NCI-H1694 (cell line): Measurements from ENCODE around the gene MYB.
A peak's percentile ranks its signal among the peaks of the same experiment; 100 is the strongest.
"Not testable (repeated sequence)": the region's sequence is repeated elsewhere in the genome, so short reads cannot be mapped to it uniquely, and the experiment has no call there.

Experiments used
- DNase-seq: peaks from one replicate; lab custom pipeline; 2025; lab: John Stamatoyannopoulos, UW

The MYB gene

GRCh38 chr6:135180542-135181332 is at the start of gene MYB:
Gene MYB (plus strand): TSS chr6:135181308. CDS start chr6:135181514, 206 bp downstream.
- DNase-seq: peak; percentile 72

- DNase-seq: no peak
These were observed 48.3 kb upstream of the MYB start for GRCh38 chr6:135132776-135133175.

- DNase-seq: no peak
These were observed 45.3 kb upstream of the MYB start for GRCh38 chr6:135135835-135136234.

GRCh38 chr6:135137826-135138225 is 43.3 kb upstream of the MYB start:
- no peak for DNase-seq

GRCh38 chr6:135141182-135141581 is 39.9 kb upstream of the MYB start:
- DNase-seq: no peak

GRCh38 chr6:135141728-135142127 is 39.4 kb upstream of the MYB start:
- no peak for DNase-seq

- not testable (repeated sequence) for DNase-seq
These were observed 38.9 kb upstream of the MYB start for GRCh38 chr6:135142232-135142631.

- no peak for DNase-seq
These were observed 36.4 kb upstream of the MYB start for GRCh38 chr6:135144673-135145062.

DNA sequence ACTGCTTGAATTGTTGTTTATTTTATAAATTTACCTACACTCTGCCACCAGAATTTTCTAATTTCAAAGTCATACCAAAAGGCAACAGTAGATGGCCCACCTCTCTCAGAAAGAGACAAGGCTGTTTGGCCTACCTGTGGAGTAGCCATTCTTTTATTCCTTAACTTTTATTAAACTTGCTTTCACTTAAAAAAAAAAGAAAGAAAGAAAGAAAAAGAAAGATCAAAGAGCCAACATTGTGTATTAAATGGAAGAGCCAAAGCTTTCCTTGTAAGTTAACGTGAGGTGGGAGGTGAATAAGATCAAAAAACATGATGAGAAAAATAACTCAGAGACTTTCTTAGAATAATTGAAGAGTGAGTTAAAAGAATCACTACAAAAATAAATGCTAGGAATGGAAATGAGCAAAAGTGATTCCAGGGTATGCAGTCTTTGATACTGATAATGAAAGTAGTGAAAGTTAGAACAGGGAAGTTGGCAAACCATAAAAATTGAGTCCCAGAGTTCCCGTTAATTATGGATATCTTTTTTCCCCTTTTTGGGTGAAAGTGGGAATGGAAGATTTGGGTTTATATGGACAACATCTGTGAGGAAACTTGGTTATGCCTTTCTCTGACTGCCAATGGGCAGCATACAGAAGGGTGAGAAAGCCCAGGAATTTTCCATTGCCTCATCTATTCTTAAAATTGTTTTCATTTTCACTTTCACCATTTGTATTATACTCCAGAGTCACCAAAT is 35.9 kb upstream of the MYB start:
- no peak for DNase-seq

- DNase-seq: no peak
These were observed 34.8 kb upstream of the MYB start for GRCh38 chr6:135146162-135146934.

DNA sequence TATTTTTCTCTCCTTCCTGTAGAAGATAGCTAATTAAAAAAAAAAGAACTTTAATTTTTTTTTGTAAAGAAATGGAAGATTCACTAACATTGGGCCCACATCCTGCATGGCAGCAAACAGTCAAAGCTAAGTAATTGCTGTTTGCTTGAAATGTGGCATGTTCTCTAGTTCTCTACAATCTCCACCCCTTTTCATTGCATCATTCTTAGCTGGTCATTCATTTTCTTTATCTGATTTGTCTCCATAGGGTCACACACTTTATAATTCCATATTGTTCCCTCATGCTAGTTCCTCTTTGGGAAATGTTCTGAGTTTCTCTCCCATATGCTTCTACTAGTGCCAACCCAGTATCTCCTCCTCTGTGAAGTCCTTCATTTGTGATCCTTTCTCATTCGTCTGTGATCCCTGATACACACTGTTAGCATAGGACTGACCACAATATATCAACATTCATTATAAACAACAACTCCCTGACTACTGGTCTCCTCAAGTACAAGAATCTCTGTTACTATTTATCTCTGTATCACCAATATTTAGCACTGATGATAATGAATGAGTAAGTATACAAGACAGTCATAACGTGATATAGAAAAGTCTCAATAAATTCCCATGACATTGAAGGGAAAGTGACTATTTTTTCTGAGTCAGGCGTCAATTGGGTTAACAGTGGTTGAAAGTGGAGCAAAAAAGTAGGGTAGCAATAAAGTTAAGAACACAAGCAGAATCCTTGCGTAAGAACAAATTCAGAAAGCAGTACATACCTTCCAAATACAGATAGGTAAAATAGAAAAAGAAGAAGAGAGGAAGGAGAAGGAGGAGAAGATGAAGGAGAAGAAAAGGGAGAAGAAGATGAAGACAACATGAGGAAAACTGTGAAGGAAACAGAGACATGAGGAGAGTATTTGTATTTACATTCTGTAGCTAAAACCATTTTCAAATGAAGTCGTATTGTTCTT is 33.2 kb upstream of the MYB start:
- DNase-seq: no peak

- DNase-seq: no peak
These were observed 32.2 kb upstream of the MYB start for GRCh38 chr6:135148889-135149288.

GRCh38 chr6:135149376-135149775 is 31.7 kb upstream of the MYB start:
- DNase-seq: no peak

- DNase-seq: not testable (repeated sequence)
These were observed 30.6 kb upstream of the MYB start for GRCh38 chr6:135150481-135150880.

GRCh38 chr6:135154125-135154524 is 27.0 kb upstream of the MYB start:
- not testable (repeated sequence) for DNase-seq

- no peak for DNase-seq
These were observed 22.7 kb upstream of the MYB start for GRCh38 chr6:135158397-135158796.

- DNase-seq: no peak
These were observed 21.6 kb upstream of the MYB start for GRCh38 chr6:135159531-135159930.

GRCh38 chr6:135161411-135162395 is 19.4 kb upstream of the MYB start:
- DNase-seq: no peak

- peak; percentile 6 for DNase-seq
These were observed 18.2 kb upstream of the MYB start for GRCh38 chr6:135162678-135163439.

- no peak for DNase-seq
These were observed 17.7 kb upstream of the MYB start for GRCh38 chr6:135163440-135163738.
